GM19395 (cell line): ENCODE data around the gene STAT1.
A peak's percentile ranks its signal among the peaks of the same experiment; 100 is the strongest.
"Not testable (repeated sequence)": the region's sequence is repeated elsewhere in the genome, so short reads cannot be mapped to it uniquely, and the experiment has no call there.

Experiments
- ATAC-seq: cut with Tn5 transposase; IDR thresholded peaks from one replicate; pipeline ENCODE4 v1.9.1; 2021; ENCODE audit warnings: mild to moderate bottlenecking, moderate library complexity; ENCODE audit not compliant: unreplicated experiment

The STAT1 gene

GRCh38 chr2:190965580-190966222 lies 48.3 kb downstream of the STAT1 start:
- no peak for ATAC-seq

- ATAC-seq = no peak
Observed at GRCh38 chr2:190964170-190964795, 49.7 kb downstream of the STAT1 start.

- no peak for ATAC-seq
Observed at GRCh38 chr2:190963088-190963487, 50.9 kb downstream of the STAT1 start.

GRCh38 chr2:190961918-190962487 lies 52.0 kb downstream of the STAT1 start:
- no peak for ATAC-seq

- not testable (repeated sequence) for ATAC-seq
Observed at GRCh38 chr2:190961117-190961516, 52.9 kb downstream of the STAT1 start.

- no peak for ATAC-seq
Observed at GRCh38 chr2:190959911-190960788, 53.8 kb downstream of the STAT1 start.

- ATAC-seq = no peak
Observed at GRCh38 chr2:190953257-190953656, 60.7 kb downstream of the STAT1 start.

GRCh38 chr2:190950566-190950991 lies 63.4 kb downstream of the STAT1 start:
- ATAC-seq = no peak

DNA sequence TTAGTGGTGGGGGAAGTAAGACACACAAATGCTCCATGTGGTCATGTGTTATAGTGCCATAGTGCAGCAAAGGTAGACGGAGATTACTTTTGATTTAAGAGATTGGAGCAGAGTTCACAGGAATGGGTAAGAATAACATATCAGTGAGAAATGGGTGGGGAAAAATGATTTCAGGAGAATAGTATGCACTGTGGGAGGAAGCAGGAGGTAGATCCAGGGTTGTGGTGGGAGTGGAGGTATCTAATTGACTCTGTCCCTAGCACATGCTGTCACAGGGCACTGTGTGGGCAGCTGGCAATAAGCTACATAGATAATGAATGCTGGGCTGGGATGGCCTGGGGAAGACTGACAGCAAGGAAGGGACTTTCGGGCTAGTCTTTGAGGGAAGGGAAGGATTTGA lies 65.3 kb downstream of the STAT1 start:
- no peak for ATAC-seq

DNA sequence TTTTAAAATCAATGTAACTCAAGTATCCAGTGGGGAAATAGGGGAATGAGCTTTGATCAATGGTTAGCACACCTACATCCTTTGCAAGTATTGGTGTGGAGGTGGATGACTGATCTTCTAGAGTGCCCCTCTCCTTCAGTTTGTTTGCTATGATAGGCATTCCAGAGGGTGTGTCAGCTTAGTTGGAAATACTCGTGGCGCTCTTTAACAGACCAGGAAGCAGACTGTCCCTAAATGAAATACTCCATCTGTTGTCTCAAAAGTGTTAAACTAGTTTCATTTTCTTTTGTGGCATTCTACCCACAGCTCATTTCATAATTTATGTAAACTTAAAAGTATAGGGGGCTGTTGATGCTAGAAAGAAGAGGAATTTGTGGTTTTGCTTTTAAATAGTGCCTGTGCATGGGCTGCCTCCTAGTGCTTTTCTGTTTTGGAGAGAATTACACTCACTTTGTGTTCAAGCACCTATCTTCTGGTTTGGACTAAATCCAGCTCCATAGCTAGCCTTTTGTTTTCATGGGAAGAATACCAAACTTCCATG lies 66.2 kb downstream of the STAT1 start:
- ATAC-seq = peak; percentile 82

DNA sequence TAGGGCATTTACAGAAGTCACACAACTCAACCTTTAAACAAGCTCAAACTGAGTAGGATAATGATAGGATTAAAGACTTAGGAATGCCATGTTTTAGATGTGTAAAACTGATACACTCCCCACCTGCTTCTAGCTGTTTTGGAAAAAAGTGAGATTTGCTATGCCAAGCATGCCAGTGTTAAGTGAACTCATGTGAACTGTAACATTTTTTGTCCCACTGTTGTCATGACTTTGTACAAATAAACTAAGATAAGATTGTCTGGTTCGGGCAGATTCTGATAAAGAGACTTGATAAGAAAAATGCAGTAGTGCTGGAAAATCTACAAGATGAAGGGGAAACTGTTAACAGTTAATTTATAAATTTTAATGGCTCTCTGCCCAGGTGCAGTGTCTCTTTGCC lies 66.8 kb downstream of the STAT1 start:
- no peak for ATAC-seq

GRCh38 chr2:190943706-190944105 lies 70.3 kb downstream of the STAT1 start:
- ATAC-seq = no peak

DNA sequence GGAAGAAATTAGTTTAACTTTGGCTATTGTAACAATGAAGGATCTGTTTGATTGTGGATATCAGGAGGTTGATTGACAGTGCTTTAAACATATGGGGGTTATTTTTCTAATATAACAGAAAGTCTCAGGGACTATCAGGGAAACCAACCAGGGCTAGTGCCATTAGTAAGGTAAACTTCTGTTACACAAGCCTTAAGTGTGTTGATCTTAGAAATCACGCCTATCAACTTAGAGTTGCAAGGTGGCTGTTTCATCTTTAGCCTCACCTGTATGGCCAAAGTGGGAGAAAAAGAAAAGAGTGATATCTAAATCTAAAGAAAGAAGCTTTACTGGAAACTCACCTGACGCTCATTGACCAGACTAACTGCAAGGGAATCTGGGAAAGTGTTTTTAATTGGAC lies 71.3 kb downstream of the STAT1 start:
- no peak for ATAC-seq

DNA sequence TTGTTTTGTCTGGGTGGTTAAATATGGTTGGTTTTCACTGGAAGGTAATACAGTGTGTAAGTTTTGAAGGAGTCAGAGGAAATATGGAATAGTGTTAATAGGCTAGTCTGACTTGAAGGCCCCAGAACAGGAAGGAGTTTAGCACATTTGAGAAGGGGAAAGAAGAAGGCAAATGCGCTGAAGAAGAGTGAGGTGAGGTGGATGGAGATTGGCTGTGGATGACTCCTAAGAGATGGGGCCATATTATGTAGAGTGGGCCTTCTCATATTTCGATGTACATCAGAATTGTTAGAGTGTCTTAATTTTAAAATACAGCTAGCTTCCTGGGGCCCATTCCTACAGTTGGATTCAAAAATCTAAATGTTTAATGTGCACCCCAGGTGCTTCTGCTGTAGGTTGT lies 72.4 kb downstream of the STAT1 start:
- no peak for ATAC-seq

- no peak for ATAC-seq
Observed at GRCh38 chr2:190940454-190940853, 73.5 kb downstream of the STAT1 start.

- no peak for ATAC-seq
Observed at GRCh38 chr2:190938771-190939335, 75.1 kb downstream of the STAT1 start.

- ATAC-seq = no peak
Observed at GRCh38 chr2:190935054-190935453, 78.9 kb downstream of the STAT1 start.

- ATAC-seq = no peak
Observed at GRCh38 chr2:190933361-190933760, 80.6 kb downstream of the STAT1 start.

- ATAC-seq = no peak
Observed at GRCh38 chr2:190932514-190932913, 81.5 kb downstream of the STAT1 start.

DNA sequence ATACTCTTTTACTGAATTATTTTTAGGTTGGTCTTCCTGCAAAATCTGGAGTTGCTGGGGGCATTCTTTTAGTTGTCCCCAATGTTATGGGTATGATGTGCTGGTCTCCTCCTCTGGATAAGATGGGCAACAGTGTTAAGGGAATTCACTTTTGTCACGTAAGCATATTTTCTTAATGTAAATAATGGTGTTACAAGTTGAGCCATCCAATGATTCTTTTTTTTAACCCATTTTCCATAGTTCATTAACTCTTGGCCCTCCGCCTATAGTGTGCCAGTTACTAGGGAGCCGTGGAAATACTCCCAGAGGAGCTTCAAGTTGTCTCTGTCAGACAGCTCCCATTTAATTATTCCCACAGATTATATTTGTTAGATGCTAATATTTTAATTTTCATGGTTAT lies 83.6 kb downstream of the STAT1 start:
- ATAC-seq = no peak

DNA sequence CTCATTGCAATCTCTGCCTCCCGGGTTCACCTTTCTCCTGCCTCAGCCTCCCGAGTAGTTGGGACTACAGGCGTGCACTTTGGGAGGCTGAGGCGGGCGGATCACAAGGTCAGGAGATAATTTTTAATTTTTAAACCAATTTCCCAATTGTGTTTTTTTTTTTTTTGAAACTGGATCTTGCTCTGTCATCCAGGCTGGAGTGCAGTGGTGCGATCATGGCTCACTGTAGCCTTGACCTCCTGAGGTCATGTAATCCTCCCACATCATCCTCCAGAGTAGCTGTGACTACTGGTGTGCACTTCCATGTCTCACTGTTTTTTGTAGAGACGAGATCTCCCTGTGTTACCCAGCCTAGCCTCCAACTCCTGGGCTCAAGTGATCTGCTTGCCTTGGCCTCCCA lies 84.1 kb downstream of the STAT1 start:
- ATAC-seq = no peak
